Measurements from ENCODE around the gene KCNJ5. TPM values are rescaled to one million over a fixed set of nuclear protein-coding genes. Genes with fewer than 3 reads are reported as not detected.
"Not testable (repeated sequence)": the region's sequence is repeated elsewhere in the genome, so short reads cannot be mapped to it uniquely, and the experiment has no call there.

Gene KCNJ5
- total RNA-seq, 1 donor, result 0.27 TPM

- DNase-seq (ENCODE audit: low read depth in 2 of 3, low spot score in 2 of 3), result no peak
Observed at GRCh38 chr11:128909438-128910125, 18.4 kb downstream of the KCNJ5 start.

- DNase-seq (ENCODE audit: low read depth in 2 of 3, low spot score in 2 of 3), result no peak
Observed at GRCh38 chr11:128910576-128910975, 19.4 kb downstream of the KCNJ5 start.

GRCh38 chr11:128911239-128911638, 20.1 kb downstream of the KCNJ5 start:
- DNase-seq (ENCODE audit: low read depth in 2 of 3, low spot score in 2 of 3), result no peak

- DNase-seq (ENCODE audit: low read depth in 2 of 3, low spot score in 2 of 3), result no peak
Observed at GRCh38 chr11:128911701-128912100, 20.5 kb downstream of the KCNJ5 start.

- no peak for DNase-seq (ENCODE audit: low read depth in 2 of 3, low spot score in 2 of 3)
Observed at GRCh38 chr11:128913806-128914205, 22.6 kb downstream of the KCNJ5 start.

GRCh38 chr11:128914216-128915148, 23.3 kb downstream of the KCNJ5 start:
- no peak for DNase-seq (ENCODE audit: low read depth in 2 of 3, low spot score in 2 of 3)

- DNase-seq (ENCODE audit: low read depth in 2 of 3, low spot score in 2 of 3), result no peak
Observed at GRCh38 chr11:128915149-128915521, 24.0 kb downstream of the KCNJ5 start.

GRCh38 chr11:128916037-128916572, 24.9 kb downstream of the KCNJ5 start:
- DNase-seq (ENCODE audit: low read depth in 2 of 3, low spot score in 2 of 3), result no peak

GRCh38 chr11:128916681-128917080, 25.5 kb downstream of the KCNJ5 start:
- DNase-seq (ENCODE audit: low read depth in 2 of 3, low spot score in 2 of 3), result peak in 1 of 3 donors; percentile 38

- DNase-seq (ENCODE audit: low read depth in 2 of 3, low spot score in 2 of 3), result peak in 1 of 3 donors; percentile 16
Observed at GRCh38 chr11:128917144-128917724, 26.1 kb downstream of the KCNJ5 start.

- peak in 2 of 3 donors; percentile 31 to 33 for DNase-seq (ENCODE audit: low read depth in 2 of 3, low spot score in 2 of 3)
Observed at GRCh38 chr11:128919216-128919615, 28.1 kb downstream of the KCNJ5 start.

GRCh38 chr11:128919635-128920034, 28.5 kb downstream of the KCNJ5 start:
- not testable (repeated sequence) for DNase-seq (ENCODE audit: low read depth in 2 of 3, low spot score in 2 of 3)

- no peak for DNase-seq (ENCODE audit: low read depth in 2 of 3, low spot score in 2 of 3)
Observed at GRCh38 chr11:128920666-128921065, 29.5 kb downstream of the KCNJ5 start.

- no peak for DNase-seq (ENCODE audit: low read depth in 2 of 3, low spot score in 2 of 3)
Observed at GRCh38 chr11:128921793-128922192, 30.6 kb downstream of the KCNJ5 start.

- no peak for DNase-seq (ENCODE audit: low read depth in 2 of 3, low spot score in 2 of 3)
Observed at GRCh38 chr11:128924104-128924503, 32.9 kb downstream of the KCNJ5 start.

- DNase-seq (ENCODE audit: low read depth in 2 of 3, low spot score in 2 of 3), result no peak
Observed at GRCh38 chr11:128924510-128925249, 33.5 kb downstream of the KCNJ5 start.

GRCh38 chr11:128925250-128925600, 34.1 kb downstream of the KCNJ5 start:
- no peak for DNase-seq (ENCODE audit: low read depth in 2 of 3, low spot score in 2 of 3)

- no peak for DNase-seq (ENCODE audit: low read depth in 2 of 3, low spot score in 2 of 3)
Observed at GRCh38 chr11:128926000-128926399, 34.8 kb downstream of the KCNJ5 start.

- no peak for DNase-seq (ENCODE audit: low read depth in 2 of 3, low spot score in 2 of 3)
Observed at GRCh38 chr11:128926437-128927107, 35.4 kb downstream of the KCNJ5 start.

- no peak for DNase-seq (ENCODE audit: low read depth in 2 of 3, low spot score in 2 of 3)
Observed at GRCh38 chr11:128927108-128927461, 35.9 kb downstream of the KCNJ5 start.

Measured in hematopoietic multipotent progenitor cell (in vitro differentiated cells).